Measurements from ENCODE around the gene KIF3C.

The KIF3C gene

DNA sequence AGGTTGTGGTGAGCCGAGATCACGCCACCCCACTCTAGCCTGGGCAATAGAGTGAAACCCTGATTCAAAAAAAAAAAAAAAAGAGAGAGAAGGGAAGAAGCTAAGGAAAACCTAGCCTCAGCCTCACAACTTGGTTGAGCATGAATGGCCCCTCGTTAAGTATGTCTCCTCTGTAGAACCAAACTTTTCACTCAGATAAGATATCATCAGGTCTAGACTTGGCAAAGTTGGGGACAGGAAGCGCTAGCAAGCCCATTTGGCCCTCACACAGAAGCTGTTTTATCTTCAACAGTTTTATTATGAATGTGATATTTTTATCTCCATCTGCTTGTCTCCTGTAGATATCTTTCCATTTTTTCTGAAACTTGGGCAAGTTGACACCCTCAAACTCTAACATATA is 100.5 kb downstream of the KIF3C start:
- H3K4me3 ChIP-seq (ENCODE audit: low read length in 2 of 2), result no peak overlapping the region
- H3K9ac ChIP-seq (ENCODE audit: low read depth in 1 of 2, low read length in 2 of 2), result no peak overlapping the region
- H3K27ac ChIP-seq (ENCODE audit: low read depth in 2 of 2, low read length in 2 of 2), result no peak overlapping the region
- no peaks in the 10 kb centered on the region for H3K9me3 ChIP-seq (ENCODE audit: control insufficient read depth in 2 of 2, low read length in 2 of 2)
- no peaks in the 10 kb centered on the region for H3K36me3 ChIP-seq (ENCODE audit: control insufficient read depth in 2 of 2, insufficient read depth in 2 of 2, low read length in 2 of 2)
- peaks cover 0 to 2% of the 10 kb centered on the region in 2 donors for H3K27me3 ChIP-seq (ENCODE audit: control insufficient read depth in 2 of 2, insufficient read depth in 2 of 2, low read length in 2 of 2)
- peaks cover 3 to 11% of the 10 kb centered on the region in 2 donors for H3K4me1 ChIP-seq (ENCODE audit: control insufficient read depth in 2 of 2, insufficient read depth in 2 of 2, low read length in 2 of 2)

DNA sequence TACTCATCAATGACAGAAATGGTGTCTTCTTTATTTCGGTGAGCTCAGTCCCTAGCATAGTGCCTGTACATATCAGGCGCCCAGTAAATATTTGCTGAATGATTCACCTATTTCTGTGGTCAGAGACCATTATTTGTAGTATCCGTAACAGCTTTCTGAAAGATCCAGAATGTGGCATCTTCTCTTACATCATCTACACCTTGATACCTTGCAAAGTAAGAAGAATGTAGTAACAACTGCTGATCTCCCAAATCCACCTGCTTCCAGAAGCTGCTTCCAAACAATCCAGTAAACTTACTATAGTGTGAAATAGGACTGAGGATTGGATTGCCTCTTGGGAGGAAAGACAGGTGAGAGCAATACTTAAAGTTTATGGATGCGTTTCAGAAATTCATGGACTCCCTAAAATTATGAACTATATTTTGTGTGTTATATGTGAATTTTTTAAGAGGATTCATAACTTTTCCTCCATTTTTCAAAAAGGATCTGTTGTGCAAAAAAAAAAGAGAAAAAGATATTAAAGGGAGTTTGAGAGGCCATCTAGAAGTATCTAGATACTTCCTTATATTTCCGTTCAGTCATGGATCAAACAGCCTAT is 103.1 kb downstream of the KIF3C start:
- peak overlapping the region; percentile 78 to 98 for H3K27ac ChIP-seq (ENCODE audit: low read depth in 2 of 2, low read length in 2 of 2)
- peak overlapping the region; percentile 87 to 98 for H3K4me3 ChIP-seq (ENCODE audit: low read length in 2 of 2)
- peaks cover 0 to 3% of the 10 kb centered on the region in 2 donors for H3K36me3 ChIP-seq (ENCODE audit: control insufficient read depth in 2 of 2, insufficient read depth in 2 of 2, low read length in 2 of 2)
- peak overlapping the region; percentile 84 to 97 for H3K9ac ChIP-seq (ENCODE audit: low read depth in 1 of 2, low read length in 2 of 2)
- no peaks in the 10 kb centered on the region for H3K9me3 ChIP-seq (ENCODE audit: control insufficient read depth in 2 of 2, low read length in 2 of 2)
- H3K4me1 ChIP-seq (ENCODE audit: control insufficient read depth in 2 of 2, insufficient read depth in 2 of 2, low read length in 2 of 2), result peaks cover 7 to 14% of the 10 kb centered on the region in 2 donors
- H3K27me3 ChIP-seq (ENCODE audit: control insufficient read depth in 2 of 2, insufficient read depth in 2 of 2, low read length in 2 of 2), result no peaks in the 10 kb centered on the region

DNA sequence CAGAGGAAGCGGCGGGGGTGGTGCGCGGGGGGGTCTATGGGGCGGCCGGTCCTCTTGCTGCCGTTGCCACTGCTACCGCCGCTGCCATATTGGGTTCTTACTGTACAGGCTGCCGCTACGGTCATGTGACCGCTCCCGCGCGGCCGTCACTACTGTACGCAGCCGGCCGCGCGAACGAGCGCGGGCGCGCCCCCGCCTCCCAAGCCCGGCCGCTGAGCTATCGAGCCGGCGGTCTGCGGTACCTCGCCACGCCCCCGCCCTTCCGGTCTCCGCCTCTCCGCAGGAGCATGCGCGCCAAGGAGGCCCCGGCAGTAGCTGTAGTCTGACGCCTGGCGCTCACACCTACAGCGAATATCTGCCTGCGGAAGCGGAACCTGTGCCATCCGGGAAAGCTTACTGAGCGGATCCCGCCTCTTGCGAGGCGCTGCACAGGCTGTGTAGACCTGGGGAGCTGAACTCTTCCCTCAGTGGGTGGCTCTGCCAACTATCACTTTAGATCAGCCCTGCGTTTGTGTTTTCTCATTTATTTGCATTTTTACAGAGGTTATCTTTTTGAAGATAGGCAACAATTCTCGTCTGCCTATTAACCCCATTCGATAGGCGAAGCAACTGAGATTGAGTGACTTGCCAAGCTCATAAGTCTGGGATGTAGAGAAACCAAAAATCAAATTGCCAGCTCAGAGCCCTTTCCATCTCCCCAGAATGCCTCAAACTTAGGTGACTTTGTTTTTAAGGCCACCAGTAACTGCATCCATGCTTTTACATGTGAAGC is 103.8 kb downstream of the KIF3C start, which contains the start of gene ASXL2:
TSS of gene ASXL2 (minus strand) at position 127 of the 772 bp plus-strand sequence. CDS start 265 bp downstream, outside the sequence.
- Histone ChIP-seq H3K36me3 (ENCODE audit: control insufficient read depth in 2 of 2, insufficient read depth in 2 of 2, low read length in 2 of 2) (peaks cover 0 to 4% of the 10 kb centered on the region in 2 donors), H3K9ac (ENCODE audit: low read depth in 1 of 2, low read length in 2 of 2) (peak within 1 kb of the TSS; percentile 92 to 97), H3K27ac (ENCODE audit: low read depth in 2 of 2, low read length in 2 of 2) (peak within 1 kb of the TSS; percentile 95 to 98), H3K4me1 (ENCODE audit: control insufficient read depth in 2 of 2, insufficient read depth in 2 of 2, low read length in 2 of 2) (peaks cover 7 to 14% of the 10 kb centered on the region in 2 donors), H3K4me3 (ENCODE audit: low read length in 2 of 2) (peak within 1 kb of the TSS; percentile 88 to 98), H3K27me3 (ENCODE audit: control insufficient read depth in 2 of 2, insufficient read depth in 2 of 2, low read length in 2 of 2) (no peaks in the 10 kb centered on the region), H3K9me3 (ENCODE audit: control insufficient read depth in 2 of 2, low read length in 2 of 2) (no peaks in the 10 kb centered on the region)

DNA sequence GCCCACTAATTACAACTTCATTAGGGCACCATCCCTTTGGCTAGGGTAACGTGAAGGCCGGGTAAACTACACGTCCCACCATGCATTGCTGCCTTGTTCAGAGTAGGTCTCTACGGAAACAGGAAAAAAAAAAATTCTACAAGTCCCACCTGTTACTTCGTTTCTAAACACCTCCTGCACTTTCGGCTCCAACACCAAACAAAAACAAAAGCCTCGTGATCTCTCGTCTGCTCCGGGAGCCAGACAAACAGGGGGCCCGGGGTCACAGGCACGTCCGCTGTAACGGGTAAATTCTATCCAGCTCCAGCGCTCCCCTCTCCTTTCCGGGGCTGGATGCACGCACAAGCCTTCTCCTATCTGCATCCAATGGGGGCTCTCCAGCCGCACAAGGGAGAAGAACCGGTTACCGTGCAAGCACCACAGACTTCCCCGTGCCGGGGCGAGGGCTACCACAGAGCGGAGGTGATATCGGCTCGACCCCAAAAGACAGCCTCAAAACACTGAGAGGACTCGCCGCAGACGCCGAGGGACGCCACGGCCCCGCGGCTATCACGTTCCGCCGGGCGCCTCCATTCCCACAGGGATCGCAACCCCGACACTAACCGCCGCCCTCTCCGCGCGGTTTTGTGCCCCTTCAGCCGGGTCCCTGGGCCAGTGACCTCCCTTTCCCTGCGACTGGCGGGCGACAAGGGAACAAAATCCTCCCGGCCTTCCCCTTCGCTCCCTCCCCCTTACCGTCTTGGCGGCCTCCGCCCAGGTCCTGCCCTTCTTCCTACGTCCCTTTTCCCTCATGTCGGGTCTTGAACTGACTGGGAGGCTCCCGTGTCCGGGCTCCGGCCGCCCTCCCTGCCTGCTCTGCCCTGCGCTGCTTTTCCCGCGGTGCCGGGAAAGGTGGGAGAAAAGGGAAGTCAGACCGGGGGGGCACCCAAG is 104.6 kb downstream of the KIF3C start:
- Histone ChIP-seq H3K27ac (ENCODE audit: low read depth in 2 of 2, low read length in 2 of 2) (peak overlapping the region; percentile 95 to 98), H3K4me3 (ENCODE audit: low read length in 2 of 2) (peak overlapping the region; percentile 88 to 98), H3K9ac (ENCODE audit: low read depth in 1 of 2, low read length in 2 of 2) (peak overlapping the region; percentile 92 to 97), H3K27me3 (ENCODE audit: control insufficient read depth in 2 of 2, insufficient read depth in 2 of 2, low read length in 2 of 2) (no peaks in the 10 kb centered on the region), H3K36me3 (ENCODE audit: control insufficient read depth in 2 of 2, insufficient read depth in 2 of 2, low read length in 2 of 2) (peaks cover 0 to 8% of the 10 kb centered on the region in 2 donors), H3K9me3 (ENCODE audit: control insufficient read depth in 2 of 2, low read length in 2 of 2) (no peaks in the 10 kb centered on the region), H3K4me1 (ENCODE audit: control insufficient read depth in 2 of 2, insufficient read depth in 2 of 2, low read length in 2 of 2) (peaks cover 7 to 14% of the 10 kb centered on the region in 2 donors)
